Hepatocyte (in vitro differentiated cells): ENCODE results near the gene AKR7A3.

Source experiments
- EZH2phosphoT487 ChIP-seq: fragments of 200-600 bp; sonication (generic); IDR thresholded peaks from one replicate; pipeline ENCODE4 v1.6.1; 2018; ENCODE audit warnings: antibody characterized with exemption, mild to moderate bottlenecking, low read depth, moderate library complexity; ENCODE audit not compliant: unreplicated experiment, severe bottlenecking
- TF ChIP-seq, protein P1 (sequence below): fragments of 200-600 bp; sonication (generic); IDR thresholded peaks from 2 replicates; pipeline ENCODE4 v1.5.1; 2016; ENCODE audit warnings: antibody characterized with exemption, mild to moderate bottlenecking; ENCODE audit not compliant: poor library complexity

DNA sequence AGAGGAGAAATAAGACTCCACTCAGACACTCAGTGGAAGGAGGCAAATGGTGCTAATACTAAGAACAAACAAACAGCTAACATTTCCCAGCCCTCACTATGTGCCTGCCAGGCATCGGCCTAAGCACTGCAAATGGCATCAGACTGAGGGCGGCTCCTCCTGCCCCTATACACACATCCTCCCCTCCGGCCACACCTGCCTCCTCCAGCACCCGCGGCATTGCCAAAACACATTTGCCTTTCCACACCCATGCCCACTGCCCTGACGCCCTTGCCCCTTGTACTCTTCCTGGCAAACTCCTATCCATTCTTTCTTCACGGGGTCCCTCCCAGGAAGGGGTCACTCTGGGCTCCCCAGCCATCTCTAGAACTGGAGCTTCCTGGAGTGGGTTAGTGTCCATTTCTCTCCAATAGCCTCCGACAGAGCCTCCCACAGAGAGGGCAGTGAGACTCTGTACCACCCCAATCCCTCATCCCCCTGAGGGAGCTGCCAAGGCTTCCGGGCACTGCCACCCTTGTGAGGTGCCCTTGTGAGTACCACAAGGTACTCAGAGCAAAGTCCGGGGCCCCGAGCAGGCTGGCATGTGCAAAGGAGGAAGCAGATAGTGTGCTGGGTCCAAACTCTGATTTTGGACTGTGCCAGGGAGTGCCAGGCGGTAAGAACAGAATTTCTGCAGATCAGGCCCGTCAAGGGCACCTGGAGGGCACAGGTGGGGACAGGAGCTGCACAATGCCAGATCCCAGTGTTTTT lies 959 bp downstream of the AKR7A3 start:
- TF ChIP-seq, protein P1, sequence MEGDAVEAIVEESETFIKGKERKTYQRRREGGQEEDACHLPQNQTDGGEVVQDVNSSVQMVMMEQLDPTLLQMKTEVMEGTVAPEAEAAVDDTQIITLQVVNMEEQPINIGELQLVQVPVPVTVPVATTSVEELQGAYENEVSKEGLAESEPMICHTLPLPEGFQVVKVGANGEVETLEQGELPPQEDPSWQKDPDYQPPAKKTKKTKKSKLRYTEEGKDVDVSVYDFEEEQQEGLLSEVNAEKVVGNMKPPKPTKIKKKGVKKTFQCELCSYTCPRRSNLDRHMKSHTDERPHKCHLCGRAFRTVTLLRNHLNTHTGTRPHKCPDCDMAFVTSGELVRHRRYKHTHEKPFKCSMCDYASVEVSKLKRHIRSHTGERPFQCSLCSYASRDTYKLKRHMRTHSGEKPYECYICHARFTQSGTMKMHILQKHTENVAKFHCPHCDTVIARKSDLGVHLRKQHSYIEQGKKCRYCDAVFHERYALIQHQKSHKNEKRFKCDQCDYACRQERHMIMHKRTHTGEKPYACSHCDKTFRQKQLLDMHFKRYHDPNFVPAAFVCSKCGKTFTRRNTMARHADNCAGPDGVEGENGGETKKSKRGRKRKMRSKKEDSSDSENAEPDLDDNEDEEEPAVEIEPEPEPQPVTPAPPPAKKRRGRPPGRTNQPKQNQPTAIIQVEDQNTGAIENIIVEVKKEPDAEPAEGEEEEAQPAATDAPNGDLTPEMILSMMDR = no peak
- TF ChIP-seq EZH2phosphoT487 = no peak
